Posterior cingulate gyrus (tissue), 11 donors: Measurements from ENCODE around the gene STK39.

ENCODE experiments used
- DNase-seq, 10 donors: peaks; one replicate each; pipeline versions ENCODE4 v3.0.0 to v3.0.0-alpha.2; 2020 to 2021; ENCODE audit warnings: mixed read lengths in 3 of 10
- intact Hi-C: fragments of 100-400 bp; cut with DNase I; formaldehyde crosslinking; loops from one replicate; pipeline ENCODE4 v1.15.1; 2023

STK39 gene

DNA sequence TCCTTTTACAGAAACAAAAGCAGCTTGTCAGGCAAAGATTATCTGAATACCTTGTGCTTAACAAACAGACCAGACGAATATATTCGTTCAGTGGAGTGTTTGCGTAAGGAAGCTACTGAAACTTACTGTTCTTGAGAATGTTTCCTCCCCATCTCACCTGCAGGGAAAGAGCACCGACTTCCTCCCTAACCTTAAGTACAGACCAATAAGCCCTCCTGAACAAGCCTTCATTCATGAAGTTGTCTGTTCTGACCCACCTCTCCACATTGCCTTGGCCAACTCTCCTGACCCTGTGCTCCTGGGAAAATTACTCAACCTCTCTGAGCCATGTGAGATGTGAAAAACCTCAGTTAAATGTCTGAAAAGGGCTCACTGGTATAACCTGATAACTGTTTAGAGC, 35.2 kb downstream of the STK39 start:
- intact Hi-C loops = no loop called here
- DNase-seq = no peak

DNA sequence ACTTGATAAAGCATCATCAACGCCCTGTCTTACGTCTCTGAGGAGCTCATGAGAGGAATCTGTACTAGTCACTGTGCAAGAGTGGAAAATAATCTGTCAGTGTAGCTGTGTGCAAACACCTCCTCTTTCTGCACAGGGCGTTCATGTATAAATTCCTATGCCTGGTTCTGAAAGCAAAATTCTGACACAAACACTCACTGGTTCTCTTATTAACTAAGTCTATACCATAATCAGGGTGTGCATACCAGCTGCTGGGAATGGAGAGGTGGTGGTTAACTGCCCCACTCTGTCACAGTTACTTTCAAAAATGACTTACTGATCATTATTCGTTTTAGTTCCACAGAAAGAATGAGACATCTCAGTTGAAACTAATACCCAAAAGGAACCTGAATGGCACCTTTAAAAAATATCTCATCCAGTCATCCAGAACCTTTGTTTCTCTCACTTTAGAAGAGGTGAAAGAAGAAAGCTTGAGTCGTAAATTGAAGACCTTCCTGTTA, 35.7 kb downstream of the STK39 start:
- DNase-seq = no peak
- intact Hi-C loops = no loop called here

DNA sequence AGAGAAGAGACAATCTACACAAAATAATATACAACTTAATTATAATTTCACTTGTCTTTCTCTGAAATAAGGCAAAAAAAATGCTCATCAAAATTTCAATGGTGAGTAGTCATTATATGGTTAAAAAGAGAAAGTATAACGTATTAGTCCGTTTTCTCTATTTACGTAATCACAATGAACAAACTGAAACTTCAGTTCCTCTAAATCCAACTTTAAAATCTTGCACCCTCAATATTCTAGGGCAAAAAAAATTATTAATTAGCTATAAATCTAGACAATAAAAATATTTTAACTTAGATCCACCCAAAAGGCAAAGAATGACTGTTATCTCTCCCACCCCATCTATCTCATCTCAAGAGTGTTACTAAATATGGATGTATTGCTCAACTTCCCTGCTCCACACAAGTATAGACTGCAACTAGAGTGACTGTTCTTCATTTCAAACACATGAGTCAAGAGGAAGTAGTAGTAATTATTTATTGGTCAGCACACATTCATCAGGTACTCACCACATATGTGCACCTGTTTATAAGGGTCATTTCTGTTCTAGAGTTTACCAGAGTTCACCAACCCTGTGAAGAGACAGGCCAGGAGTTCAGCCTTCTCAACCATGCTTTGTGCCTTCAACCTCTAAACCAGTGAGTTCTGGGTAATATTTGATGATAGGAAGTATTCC, 36.4 kb downstream of the STK39 start:
- no peak for DNase-seq
- intact Hi-C loops = no loop called here

DNA sequence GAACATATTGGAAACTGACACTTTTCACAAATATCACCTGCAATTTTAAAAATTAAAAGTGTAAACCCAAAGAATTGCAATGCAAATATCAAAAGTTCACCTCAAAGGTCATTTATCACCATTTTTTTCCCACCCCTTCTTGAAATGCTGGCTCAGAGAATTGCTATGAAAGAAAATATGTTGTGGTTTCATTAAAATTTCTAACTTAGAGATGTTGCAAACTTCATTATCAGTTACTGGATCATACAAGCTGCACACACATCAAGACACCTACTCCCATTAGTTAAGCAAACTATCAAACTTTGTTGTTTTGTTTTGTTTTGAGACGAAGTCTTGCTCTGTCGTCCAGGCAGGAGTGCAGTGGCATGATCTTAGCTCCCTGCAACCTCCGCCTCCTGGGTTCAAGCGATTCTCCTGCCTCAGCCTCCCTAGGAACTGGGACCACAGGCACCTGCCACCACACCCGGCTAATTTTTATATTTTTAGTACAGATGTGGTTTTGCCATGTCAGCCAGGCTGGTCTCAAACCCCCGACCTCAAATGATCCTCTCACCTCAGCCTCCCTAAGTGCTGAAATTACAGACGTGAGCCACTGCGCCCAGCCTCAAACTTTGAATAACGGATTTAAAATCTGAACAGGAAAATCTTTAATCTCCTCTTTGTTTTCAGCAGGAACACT, 37.0 kb downstream of the STK39 start:
- DNase-seq = no peak
- intact Hi-C loops = no loop called here

DNA sequence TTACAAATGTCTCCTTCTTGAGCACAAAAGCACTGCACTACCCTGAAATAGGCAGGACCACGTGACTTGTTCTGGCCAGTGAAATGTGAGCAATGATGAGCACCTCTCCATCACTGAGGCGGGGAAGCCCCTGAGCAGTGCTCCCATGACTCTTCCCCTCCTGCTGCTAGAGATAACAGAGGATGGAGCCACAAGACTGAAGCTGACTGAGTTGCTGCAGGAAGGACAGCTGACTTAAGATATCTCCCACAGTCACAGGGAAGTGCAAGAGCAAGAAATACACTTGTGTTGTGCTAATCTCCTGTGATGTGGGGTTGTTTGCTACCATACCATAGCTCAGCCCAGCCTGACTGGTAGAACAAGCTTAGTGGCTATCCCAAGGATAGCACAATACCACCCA, 38.7 kb downstream of the STK39 start:
- intact Hi-C loops = no loop called here
- no peak for DNase-seq

DNA sequence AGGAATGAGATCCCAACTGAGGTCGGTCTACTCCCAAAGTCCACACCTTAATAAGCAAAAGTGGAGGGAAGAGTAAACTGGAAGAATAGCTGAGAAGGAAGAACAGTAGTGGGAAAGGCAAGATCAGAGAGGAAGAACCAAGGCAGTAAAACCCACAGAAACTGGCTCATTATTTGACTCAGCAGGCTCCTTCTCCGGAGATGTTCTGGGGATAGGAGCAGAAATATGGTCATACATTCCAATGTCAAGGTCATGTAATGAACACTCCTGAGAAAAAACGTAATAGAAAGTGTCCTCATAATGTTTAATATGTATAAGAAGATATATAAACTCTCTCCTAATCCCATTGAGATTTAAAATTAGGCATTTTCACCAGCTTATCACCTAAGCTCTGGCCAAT, 39.5 kb downstream of the STK39 start:
- DNase-seq = no peak
- intact Hi-C loops = no loop called here

DNA sequence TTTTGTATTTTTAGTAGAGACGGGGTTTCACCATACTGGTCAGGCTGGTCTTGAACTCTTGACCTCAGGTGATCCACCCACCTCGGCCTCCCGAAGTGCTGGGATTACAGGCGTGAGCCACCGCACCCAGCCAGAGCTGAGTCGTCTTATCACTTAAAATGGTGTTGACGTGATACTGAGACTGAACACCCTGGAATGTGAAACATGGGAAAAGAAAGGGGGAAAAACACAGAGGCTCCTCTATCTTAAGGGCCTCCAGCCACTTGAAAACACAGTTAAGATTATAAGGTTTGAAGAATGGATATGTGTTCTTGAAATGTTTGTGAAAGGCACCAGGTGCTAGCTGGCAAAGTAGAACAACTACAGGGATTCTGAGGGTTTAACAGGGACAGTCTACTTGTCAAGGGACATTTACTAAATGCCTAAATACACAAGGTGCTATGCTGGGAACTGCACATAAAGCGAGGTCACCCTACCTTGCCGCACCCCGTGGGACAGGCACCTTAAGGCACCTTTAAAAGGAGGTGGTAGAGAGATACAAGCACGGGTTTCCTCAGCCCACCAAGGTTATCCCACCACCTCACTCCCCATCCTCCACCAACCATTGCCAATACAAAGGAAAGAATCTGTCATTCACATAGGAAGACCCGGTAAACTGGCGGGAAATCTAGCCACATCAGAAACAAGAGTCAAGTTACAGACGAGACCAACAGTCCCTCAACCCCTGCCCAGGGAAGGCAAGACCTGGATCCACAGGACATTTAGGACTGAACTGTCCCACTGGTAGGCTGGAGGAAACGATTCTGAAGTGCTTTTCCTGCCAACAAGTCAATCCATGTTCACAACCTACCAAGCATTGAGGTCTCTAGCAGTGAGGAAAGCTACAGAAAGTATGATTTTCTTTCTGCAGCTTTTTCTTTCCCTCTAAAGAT, 43.4 kb downstream of the STK39 start:
- no peak for DNase-seq
- intact Hi-C loops = no loop called here

DNA sequence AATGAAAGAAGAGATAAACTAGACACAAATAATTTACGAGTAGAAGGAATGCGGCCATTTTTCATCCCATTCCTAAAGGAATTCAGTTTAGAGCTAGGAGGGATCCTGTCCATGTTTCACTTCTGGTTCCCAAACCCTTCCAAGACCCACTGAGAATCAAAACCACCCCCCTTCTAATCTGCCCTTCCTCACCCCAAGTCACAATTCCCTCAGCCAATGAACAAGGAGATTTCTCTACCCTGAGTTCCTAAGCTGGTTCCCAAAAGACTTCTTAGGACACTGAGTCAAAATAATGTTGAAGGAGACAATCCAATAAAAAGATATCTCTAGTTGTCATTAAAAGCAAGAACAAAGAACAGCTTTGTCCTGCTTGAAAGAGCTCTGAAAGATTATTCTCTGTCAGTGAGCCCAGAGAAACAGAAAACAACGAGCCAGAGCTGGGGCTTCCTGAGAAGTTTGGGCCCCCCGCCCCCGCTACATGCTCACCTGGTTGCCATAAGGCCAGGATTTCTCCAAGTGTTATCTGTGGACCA, 45.7 kb downstream of the STK39 start:
- DNase-seq = no peak
- intact Hi-C loops = no loop called here

DNA sequence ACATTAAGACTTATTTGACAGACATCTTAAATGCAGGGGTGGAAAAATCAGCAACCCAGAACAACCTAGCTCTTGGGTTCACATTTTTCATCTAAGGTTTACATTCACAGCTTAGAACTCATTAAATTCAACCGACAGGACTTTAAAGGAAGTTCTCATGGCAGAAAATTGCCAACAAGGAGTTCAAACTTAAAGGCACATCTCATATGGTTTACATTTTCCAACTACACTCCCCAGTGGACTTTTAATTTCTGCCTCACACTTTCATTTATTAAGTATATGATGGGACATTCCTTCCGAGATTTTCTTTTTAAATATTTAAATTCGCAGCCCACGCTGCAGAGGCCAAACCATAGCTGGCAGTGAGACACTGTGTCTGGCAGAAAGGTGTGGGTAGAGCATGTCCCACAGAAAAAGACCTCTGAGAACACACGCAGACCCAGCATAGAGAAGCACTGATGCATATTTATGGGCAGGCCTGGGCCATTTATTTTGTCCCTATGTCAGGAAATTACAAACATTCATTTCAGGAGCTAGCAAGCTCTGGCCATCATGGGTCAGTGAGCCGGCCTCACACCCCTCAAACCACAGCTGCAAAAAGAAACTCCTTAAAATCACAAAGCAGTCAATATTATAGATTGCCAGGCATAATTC, 46.3 kb downstream of the STK39 start:
- DNase-seq = no peak
- intact Hi-C loops = no loop called here

DNA sequence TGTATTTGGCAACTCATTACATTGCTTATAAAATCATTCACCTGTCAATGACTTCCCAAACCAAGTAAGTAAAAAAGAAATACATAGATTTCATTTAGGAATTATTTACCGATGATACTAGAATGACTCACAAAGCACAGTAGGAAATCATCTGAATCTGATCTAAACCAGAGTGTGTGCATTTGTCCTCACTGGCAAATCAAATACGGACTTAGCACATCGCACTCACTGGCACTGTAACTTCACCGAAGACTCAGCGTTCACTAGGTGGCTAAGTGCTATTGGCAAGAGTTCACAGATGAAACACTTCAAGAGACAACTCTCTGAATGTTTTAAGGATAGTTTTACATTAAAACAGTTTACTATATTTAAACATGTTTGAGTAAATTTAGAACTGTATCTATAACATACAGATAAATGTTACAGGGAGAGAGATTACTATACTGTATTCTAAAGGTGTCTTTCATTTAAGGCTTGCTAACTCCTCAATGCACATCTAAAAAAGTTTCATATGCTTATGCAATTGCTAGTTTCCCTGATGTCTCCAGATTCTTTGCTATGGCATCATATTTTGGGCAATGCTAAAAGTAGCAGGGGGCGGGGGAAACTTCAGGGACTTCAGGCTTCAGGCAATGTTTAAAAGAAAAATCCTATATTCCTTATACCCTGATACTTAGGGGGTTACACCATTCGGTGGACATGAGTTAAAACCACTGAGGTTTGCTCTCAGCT, 48.8 kb downstream of the STK39 start:
- no peak for DNase-seq
- intact Hi-C loops = no loop called here

DNA sequence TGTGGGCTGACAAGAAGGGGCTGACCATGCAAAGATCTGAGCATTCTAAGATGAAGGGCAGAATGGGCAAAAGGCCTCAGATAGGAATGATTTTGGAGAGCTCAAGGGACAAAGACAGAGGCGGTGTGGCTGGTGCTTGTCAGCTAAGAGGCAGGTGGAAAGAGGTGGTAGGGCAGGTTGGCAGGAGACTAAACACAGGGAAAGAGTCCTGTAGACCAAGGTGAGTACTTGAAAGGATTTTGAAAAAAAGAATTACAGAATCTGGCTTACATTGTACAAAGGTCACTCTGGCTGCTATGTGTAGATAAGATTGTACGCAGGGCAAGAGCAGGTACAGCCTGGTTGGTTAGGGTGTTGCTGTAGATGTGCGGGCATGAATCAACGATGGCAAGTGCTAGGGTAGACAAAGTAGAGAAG, 50.6 kb downstream of the STK39 start:
- DNase-seq = no peak
- intact Hi-C loops = no loop called here

DNA sequence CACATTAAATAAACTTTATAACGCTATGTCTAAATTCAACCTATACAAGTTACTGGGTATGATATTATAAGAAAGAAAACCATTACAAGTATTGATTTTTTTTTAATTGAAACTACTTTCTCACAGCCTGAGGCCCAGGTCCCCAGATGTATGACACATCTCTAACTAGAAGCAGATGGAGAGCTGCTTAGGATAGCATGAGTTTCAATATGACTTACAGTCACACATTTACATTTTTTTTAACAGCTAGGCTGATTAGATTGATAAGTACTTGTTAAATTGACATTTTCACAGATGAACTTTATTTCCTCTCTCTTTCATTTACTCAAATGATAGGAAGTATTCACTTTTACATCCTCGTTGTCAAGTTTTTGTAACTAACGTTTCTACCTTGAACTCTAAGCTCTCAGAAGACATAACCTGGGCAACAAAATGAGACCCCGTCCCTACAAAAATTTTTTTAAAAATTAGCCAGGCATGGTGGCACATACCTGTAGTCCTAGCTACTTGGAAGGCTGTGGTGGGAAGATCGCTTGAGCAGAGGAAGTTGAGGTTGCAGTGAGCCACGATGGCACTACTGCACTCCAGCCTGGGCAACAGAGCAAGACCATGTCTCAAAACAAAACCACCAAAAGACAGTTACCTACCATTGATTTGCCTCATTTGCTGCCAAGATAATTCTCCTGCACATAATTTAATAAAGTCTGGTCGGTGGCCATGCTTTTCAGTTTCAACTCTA, 52.4 kb downstream of the STK39 start:
- intact Hi-C loops = no loop called here
- no peak for DNase-seq

DNA sequence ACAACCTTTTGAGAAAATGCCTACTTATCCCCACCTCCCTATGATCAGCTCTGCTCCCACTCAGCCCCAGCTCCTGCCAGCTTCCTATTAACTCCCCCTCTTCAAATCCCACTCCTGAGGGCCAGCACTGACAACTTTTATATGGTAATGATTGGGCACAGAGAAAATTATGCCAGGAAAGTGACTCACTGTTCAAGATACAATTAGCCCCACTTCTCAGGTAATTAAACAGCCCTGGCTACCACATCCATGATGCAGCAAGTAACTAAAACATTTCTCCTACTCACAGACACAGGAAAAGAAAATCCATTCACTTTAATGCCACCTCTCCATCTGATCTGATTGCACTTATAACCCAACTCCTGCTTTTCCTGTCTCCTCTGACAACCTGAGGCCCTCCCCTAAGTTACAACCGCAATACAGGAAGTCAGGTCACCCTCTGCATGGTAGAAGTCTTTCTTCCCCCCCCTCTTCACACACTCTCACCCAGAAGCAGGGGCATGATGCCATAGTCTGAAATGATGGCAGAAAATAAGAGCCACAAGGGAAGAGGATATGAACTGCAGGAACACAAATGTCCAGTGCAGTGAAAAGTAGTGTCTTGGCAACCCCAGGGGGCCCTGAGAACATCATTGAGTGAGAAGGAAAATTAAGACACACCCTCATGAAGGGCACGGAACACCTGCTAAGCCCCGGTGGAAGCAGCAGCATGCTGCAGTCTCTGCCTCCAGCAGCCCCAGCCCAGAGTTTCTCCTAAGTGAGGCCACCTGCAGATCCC, 54.4 kb downstream of the STK39 start:
- DNase-seq = no peak

DNA sequence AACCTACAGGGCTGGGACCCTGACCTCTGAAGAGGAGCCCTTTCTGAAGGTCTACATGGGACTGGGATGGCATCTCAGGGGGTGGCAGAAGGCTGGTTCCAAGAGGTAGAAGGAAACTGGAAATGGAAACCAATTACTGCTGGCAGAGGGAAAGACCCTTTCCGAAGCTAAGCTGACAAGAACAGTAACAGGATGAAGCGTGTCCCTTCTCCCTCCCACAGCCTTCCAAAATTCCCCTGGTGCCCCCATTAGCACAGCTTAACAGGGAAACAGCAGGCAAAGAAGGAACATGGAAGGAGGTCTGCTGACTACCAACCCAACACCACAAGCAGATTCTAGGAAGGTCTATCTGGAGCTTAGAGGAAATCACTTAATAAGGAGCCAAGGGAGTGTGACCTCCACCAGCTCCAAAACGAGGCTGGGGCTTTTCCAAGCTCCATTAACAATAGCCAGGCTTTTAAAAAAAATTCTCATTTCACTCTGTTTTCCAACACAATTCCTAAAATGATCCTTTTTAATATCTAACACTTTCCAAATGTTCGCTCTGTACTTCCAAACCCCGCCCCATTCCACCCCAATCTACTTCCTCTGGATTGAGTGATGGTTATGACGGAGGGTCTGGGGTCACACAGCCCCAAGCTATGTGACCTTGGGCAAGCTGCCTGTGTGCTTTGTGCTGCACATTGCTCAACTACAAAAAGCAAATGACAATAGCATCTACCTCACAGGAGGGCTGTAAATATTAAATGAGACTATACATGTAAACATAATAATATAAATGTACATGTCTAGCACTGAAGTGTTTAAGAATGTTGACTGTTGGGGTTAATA, 55.2 kb downstream of the STK39 start:
- intact Hi-C loops = no loop called here

More for the DNA sequence above, 54.4 kb downstream of the STK39 start:
- intact Hi-C loops = no loop called here

DNA sequence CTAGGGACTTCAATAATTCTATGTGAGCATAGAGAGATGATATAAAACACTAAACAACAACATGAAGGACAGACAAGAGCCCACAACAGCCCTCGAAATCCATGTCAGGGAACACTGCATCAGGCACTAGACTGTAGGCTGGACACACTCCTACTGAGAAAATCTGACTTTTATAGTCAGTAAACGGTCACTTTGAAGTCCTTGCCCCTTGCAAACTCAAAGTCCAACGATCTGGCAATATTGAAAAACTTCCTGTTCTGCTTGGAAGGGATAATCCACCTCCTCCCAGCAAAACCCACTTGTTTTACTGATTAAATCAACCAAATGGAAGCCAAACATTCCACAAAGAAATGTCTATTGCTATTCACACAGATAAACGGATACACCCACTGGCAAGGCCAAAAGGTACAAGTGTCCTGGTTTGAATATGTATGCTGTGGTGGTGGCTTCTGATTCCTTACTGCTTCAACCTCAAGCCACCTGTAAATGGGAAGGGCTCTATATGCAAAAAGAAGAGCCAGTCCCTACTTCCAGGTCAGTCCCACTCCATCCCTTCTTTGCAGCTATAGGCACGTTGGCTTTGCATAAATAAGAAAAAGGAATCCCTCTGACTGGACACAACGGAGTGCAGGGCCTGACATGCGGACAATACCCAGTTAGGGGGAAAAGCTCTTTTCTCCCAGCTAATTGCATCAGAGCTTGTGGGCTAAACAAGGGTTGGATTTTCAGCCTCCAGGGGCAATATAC, 56.6 kb downstream of the STK39 start:
- DNase-seq = no peak
- intact Hi-C loops = no loop called here

More for the DNA sequence above, 55.2 kb downstream of the STK39 start:
- DNase-seq = no peak

DNA sequence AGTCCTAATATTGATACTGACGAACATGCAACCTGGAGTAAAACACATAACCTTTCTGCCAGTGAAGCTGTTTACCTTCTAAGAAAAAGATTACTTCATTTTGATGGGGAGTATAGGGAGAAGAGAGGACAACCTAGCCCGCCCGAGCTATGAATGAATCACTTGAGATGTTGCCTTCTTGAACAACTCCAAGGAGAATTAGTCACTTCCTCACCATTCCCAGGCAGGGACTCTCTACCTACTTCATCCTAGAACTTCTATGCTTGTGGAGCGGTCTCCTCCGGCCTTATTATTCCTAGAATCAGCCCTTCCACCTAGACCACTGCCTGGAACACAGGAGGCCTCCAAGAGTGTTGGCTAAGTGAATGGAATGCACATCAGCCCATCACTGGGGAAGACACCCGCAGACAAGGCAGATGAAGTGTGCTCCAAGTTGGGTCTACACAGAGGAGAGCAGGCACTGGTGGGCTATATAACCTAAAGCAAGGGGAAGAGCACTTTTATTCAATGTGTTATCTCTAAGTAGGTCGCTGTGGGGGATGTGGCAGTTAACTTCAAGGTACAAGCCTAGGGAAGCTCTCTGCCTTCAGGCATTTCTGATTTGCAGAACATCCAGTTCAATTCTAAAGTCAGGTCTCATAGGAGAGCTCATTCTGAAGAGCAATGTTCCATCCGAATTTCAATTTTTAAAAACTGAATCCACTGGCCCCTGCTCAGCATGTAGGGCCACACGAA, 57.4 kb downstream of the STK39 start:
- intact Hi-C loops = loop anchor here (10.0 kb wide), 1 partner anchor 55 kb away; the partner anchor contains the start of gene STK39
- DNase-seq = no peak
